ENCODE results near the gene MYO9B.
A peak's percentile ranks its signal among the peaks of the same experiment; 100 is the strongest.

The MYO9B gene

DNA sequence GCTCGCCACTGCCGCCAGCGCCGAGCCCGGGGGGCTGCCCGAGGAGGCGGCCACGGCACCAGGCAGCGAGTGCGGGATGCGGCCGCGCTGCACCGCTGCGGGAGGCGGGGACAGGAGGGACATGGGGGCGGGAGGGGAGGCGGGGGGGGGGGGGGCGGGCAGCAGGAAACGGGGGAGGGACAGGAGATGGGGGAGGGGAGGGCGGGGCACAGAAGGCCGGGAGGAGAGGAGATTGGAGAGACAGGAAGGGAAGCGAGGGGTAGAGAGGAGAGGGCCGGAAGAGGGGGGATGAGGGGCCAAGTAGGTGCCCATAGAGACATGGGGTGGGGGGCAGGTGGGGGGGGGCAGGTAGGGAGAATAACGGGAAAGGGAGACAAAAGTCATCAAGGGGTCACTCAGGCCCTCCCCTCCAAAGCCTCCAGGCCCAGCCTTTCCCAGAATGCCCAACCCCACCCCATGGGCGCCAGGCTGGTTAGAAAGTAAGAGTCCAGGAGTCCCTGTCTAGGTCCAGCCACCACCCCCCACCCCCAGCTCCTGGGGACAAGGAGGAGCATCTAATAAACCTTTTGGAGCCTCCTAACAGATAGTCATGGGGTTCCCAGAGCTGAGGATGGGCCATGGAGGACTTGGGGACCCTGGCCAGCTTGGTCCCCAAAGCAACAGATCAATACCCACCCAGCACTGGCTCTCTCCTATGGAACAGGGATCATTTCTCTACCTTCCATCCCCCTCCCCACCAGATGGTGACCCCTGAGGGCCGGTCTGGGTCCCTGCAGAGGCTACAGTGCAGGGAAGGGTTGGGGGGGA, 160.6 kb downstream of the MYO9B start:
- DNase-seq (peak; percentile 68), ATAC-seq (ENCODE audit: insufficient read depth, low read depth) (peak; percentile 63)
- peak overlapping the region; percentile 100 for H3K4me2 ChIP-seq (ENCODE audit: insufficient read depth, low read length)
- peaks cover 32% of the 10 kb centered on the region for H4K20me1 ChIP-seq (ENCODE audit: insufficient read depth, low read length)
- peak overlapping the region; percentile 77 to 90 for H3K4me3 ChIP-seq (ENCODE audit: low read depth in 1 of 2, low read length in 2 of 2)
- H3K36me3 ChIP-seq (ENCODE audit: insufficient read depth, low read length), result peaks cover 36% of the 10 kb centered on the region
- H3K79me2 ChIP-seq (ENCODE audit: insufficient read depth, low read length), result peaks cover 35% of the 10 kb centered on the region
- H3K9ac ChIP-seq (ENCODE audit: low read depth, low read length), result peak overlapping the region; percentile 80
- H3K27me3 ChIP-seq (ENCODE audit: insufficient read depth, low read length, poor library complexity), result no peaks in the 10 kb centered on the region
- peaks cover 27% of the 10 kb centered on the region for H3K4me1 ChIP-seq (ENCODE audit: insufficient read depth, low read length)
- TF ChIP-seq, protein P1, sequence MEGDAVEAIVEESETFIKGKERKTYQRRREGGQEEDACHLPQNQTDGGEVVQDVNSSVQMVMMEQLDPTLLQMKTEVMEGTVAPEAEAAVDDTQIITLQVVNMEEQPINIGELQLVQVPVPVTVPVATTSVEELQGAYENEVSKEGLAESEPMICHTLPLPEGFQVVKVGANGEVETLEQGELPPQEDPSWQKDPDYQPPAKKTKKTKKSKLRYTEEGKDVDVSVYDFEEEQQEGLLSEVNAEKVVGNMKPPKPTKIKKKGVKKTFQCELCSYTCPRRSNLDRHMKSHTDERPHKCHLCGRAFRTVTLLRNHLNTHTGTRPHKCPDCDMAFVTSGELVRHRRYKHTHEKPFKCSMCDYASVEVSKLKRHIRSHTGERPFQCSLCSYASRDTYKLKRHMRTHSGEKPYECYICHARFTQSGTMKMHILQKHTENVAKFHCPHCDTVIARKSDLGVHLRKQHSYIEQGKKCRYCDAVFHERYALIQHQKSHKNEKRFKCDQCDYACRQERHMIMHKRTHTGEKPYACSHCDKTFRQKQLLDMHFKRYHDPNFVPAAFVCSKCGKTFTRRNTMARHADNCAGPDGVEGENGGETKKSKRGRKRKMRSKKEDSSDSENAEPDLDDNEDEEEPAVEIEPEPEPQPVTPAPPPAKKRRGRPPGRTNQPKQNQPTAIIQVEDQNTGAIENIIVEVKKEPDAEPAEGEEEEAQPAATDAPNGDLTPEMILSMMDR (IDR thresholded peaks at IDR 0.05; ENCODE audit: borderline replicate concordance, extremely low read depth, low read length, poor library complexity, severe bottlenecking), result no peak
- TF ChIP-seq EZH2 (IDR thresholded peaks at IDR 0.05; ENCODE audit: borderline replicate concordance, low read depth, low read length, severe bottlenecking), result no peak
- H3K9me3 ChIP-seq (ENCODE audit: insufficient read depth, low read length, severe bottlenecking), result no peaks in the 10 kb centered on the region
- peak overlapping the region; percentile 79 for H3K27ac ChIP-seq (ENCODE audit: low read length)
- H2AFZ ChIP-seq (ENCODE audit: low read depth, low read length), result peak overlapping the region; percentile 77

DNA sequence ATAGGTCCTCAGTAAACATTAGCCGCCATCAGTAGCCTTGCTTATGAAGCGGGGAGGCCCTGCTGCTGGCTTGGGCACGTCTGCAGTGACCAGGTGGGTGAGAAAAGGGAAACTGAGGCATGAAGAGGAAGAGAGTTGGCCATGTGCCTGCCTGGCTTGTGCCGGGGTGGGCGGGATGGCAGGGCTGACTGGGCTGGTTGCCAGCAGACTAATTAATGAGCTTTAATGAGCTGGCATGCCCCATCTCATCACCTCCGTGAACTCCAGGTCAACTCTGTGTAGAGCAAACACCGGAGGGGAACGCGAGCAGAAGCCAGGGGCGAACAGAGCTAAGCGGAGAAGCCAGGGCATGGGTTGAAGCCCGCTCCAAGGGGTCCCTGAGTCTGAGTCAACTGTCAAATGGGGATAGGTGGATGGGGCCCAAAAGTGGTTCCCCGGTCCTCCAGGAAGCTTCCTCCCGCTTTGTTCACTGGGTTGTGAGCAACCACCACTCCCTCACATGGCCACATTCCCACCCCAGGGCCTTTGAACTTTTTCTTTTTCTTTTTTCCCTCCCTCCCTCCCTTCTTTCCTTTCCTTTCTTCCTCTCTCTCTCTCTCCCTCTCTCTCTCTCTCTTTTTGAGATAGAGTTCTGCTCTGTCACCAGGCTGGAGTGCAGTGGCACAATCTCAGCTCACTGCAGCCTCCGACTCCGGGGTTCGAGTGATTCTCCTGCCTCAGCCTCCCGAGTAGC, 161.4 kb downstream of the MYO9B start:
- H3K9me3 ChIP-seq (ENCODE audit: insufficient read depth, low read length, severe bottlenecking), result no peaks in the 10 kb centered on the region
- H3K79me2 ChIP-seq (ENCODE audit: insufficient read depth, low read length), result peaks cover 33% of the 10 kb centered on the region
- peaks cover 28% of the 10 kb centered on the region for H4K20me1 ChIP-seq (ENCODE audit: insufficient read depth, low read length)
- no peaks in the 10 kb centered on the region for H3K27me3 ChIP-seq (ENCODE audit: insufficient read depth, low read length, poor library complexity)
- H3K9ac ChIP-seq (ENCODE audit: low read depth, low read length), result peak overlapping the region; percentile 51; the same call in 1 of the 2 replicates
- TF ChIP-seq EZH2 (IDR thresholded peaks at IDR 0.05; ENCODE audit: borderline replicate concordance, low read depth, low read length, severe bottlenecking), result no peak
- TF ChIP-seq, protein P1 (IDR thresholded peaks at IDR 0.05; ENCODE audit: borderline replicate concordance, extremely low read depth, low read length, poor library complexity, severe bottlenecking), result no peak
- no peak overlapping the region for H2AFZ ChIP-seq (ENCODE audit: low read depth, low read length)
- peak overlapping the region in 1 of 2 experiments; percentile 51; a peak in 1 of 4 replicates for H3K4me3 ChIP-seq (ENCODE audit: low read depth in 1 of 2, low read length in 2 of 2)
- peak overlapping the region; percentile 79 for H3K27ac ChIP-seq (ENCODE audit: low read length)
- ATAC-seq (ENCODE audit: insufficient read depth, low read depth) (no peak), DNase-seq (no peak)
- H3K36me3 ChIP-seq (ENCODE audit: insufficient read depth, low read length), result peaks cover 29% of the 10 kb centered on the region
- H3K4me2 ChIP-seq (ENCODE audit: insufficient read depth, low read length), result peak overlapping the region; percentile 100
- H3K4me1 ChIP-seq (ENCODE audit: insufficient read depth, low read length), result peaks cover 27% of the 10 kb centered on the region

DNA sequence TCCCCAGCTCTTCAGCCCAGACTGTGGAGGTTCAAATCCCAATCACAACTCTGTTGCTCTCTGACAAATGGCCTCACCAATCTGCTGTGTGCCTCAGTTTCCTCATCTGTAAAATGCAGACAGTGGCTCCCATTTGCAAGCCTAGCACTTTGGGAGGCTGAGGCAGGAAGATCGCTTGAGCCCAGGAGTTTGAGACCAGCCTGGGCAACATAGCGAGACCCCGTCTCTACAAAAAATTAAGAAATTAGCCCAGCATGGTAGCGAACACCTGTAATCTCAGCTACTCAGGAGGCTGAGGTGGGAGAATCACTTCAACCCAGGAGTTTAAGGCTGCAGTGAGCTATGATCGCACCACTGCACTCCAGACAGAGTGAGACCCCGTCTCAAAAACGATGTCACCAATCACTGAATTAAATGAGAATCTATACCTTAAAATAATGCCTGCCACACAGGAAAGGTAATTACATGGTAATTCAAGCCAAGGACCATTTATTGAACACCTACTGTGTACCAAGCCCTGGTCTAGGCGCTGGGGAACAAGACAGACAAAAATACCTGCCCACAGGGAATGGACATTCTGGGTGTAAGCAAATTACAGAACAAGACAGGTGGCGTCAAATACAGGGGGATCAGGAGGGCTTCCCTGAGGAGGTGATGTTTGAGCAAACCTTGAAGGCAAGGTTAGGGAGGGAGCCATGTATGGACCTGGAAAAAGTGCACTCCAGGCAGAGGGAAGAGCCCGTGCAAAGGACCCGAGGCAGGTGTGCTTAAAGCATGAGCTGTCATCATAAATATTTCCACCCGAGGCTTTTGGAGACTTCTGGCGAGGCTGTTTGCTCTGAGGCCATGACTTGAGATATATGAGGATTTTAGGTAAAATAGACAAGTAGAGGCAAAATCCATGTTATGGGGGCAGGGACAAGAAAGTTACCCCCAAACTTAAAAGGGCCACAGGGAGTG, 162.4 kb downstream of the MYO9B start:
- Histone ChIP-seq H2AFZ (ENCODE audit: low read depth, low read length) (no peak overlapping the region), H3K4me3 (ENCODE audit: low read depth in 1 of 2, low read length in 2 of 2) (no peak overlapping the region), H3K36me3 (ENCODE audit: insufficient read depth, low read length) (peaks cover 20% of the 10 kb centered on the region), H3K4me2 (ENCODE audit: insufficient read depth, low read length) (no peak overlapping the region), H3K27ac (ENCODE audit: low read length) (no peak overlapping the region), H3K9me3 (ENCODE audit: insufficient read depth, low read length, severe bottlenecking) (no peaks in the 10 kb centered on the region), H3K4me1 (ENCODE audit: insufficient read depth, low read length) (peaks cover 31% of the 10 kb centered on the region), H3K79me2 (ENCODE audit: insufficient read depth, low read length) (peaks cover 34% of the 10 kb centered on the region), H4K20me1 (ENCODE audit: insufficient read depth, low read length) (peaks cover 25% of the 10 kb centered on the region), H3K27me3 (ENCODE audit: insufficient read depth, low read length, poor library complexity) (no peaks in the 10 kb centered on the region), H3K9ac (ENCODE audit: low read depth, low read length) (no peak overlapping the region)
- TF ChIP-seq, protein P1 (IDR thresholded peaks at IDR 0.05; ENCODE audit: borderline replicate concordance, extremely low read depth, low read length, poor library complexity, severe bottlenecking), result no peak
- no peak for ATAC-seq (ENCODE audit: insufficient read depth, low read depth)
- no peak for DNase-seq

Data from DND-41 (cell line).